ENCODE data around the gene ABCA5.
"Not testable (repeated sequence)": the region's sequence is repeated elsewhere in the genome, so short reads cannot be mapped to it uniquely, and the experiment has no call there.

The ABCA5 gene

GRCh38 chr17:69198238-69198637 is 128.7 kb downstream of the ABCA5 start:
- no peak for DNase-seq

DNA sequence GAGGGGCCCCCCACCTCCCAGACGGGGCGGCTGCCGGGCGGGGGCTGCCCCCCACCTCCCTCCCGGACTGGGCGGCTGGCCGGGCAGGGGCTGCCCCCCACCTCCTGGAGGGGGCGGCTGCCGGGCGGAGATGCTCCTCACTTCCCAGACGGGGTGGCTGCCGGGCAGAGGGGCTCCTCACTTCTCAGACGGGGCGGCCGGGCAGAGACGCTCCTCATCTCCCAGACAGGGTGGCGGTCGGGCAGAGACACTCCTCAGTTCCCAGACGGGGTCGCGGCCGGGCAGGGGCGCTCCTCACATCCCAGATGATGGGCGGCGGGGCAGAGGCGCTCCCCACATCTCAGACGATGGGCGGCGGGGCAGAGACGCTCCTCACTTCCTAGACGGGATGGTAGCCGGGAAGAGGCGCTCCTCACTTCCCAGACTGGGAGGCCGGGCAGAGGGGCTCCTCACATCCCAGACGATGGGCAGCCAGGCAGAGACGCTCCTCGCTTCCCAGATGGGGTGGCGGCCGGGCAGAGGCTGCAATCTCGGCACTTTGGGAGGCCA is 130.8 kb downstream of the ABCA5 start:
- DNase-seq = not testable (repeated sequence)
